ENCODE measurements around the gene TFEB.

TFEB gene

DNA sequence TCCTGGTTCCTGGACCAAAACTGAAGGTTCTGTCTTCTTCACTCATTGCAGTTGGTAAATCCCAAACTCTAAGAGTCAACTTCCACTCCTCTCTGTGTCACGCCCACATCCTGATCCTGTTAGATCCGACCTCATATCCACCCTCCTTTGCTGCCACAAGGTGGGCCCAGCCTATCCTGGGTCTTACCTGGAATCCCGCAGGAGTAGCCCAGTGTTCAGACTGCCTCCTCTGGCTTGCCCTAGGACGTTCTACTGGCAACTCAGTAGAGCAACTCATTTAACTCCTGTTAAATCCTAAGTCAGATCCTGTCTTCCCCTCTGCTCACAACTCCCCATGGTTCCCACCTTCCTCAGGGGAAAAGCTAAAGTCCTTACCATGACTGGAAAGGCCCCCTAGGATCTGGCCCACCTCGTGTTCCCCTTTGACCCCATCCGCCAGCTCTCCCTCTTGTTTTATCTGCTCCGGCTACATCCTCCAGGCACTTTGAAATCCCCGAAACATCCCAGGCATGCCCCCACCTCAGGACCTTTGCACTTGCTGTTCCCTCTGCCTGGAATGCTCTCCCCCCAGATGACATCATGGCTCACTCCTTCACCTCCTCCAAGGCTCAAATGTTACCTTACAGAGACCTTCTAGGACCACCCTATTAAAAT lies 43.9 kb downstream of the TFEB start:
- Histone ChIP-seq H3K14ac (ENCODE audit: low read length in 2 of 2) (no peak overlapping the region), H3K9me3 (ENCODE audit: control insufficient read depth, low read length) (no peaks in the 10 kb centered on the region), H3K4me2 (ENCODE audit: low read length, poor library complexity, severe bottlenecking) (no peak overlapping the region), H3K79me1 (replicated peaks; ENCODE audit: low read length, poor library complexity, severe bottlenecking) (peaks cover 45% of the 10 kb centered on the region), H2AFZ (ENCODE audit: low read depth, low read length) (no peak overlapping the region), H2BK15ac (ENCODE audit: low read depth, poor library complexity, severe bottlenecking) (no peak overlapping the region), H4K8ac (ENCODE audit: low read length) (no peak overlapping the region), H4K91ac (ENCODE audit: low read length) (no peak overlapping the region), H3K23ac (ENCODE audit: low read length in 2 of 2) (no peak overlapping the region), H3K27ac (ENCODE audit: low read length, poor library complexity, severe bottlenecking) (no peak overlapping the region), H3K4me1 (ENCODE audit: control insufficient read depth, insufficient read depth, low read depth, low read length) (peaks cover 41% of the 10 kb centered on the region), H2BK12ac (ENCODE audit: low read length in 2 of 2) (no peak overlapping the region), H2BK5ac (ENCODE audit: low read depth, low read length, poor library complexity, severe bottlenecking) (no peak overlapping the region), H3K27me3 (ENCODE audit: control insufficient read depth in 1 of 2, insufficient read depth in 1 of 2, low read length in 2 of 2) (no peaks in the 10 kb centered on the region), H3K18ac (ENCODE audit: low read depth in 1 of 2, low read length in 2 of 2) (no peak overlapping the region), H2BK120ac (ENCODE audit: low read depth, low read length) (no peak overlapping the region), H3K4ac (ENCODE audit: low read depth in 1 of 2, low read length in 2 of 2) (no peak overlapping the region), H2AK5ac (ENCODE audit: low read length, severe bottlenecking) (no peak overlapping the region), H3K4me3 (ENCODE audit: insufficient read depth in 1 of 2, low read depth in 1 of 2, low read length in 2 of 2) (no peak overlapping the region), H3K9ac (ENCODE audit: low read length) (no peak overlapping the region), H3K36me3 (ENCODE audit: control insufficient read depth in 1 of 2, insufficient read depth in 2 of 2, low read depth in 1 of 2, low read length in 2 of 2) (peaks cover 7 to 49% of the 10 kb centered on the region in 2 experiments)
- no peak for DNase-seq
- WGBS, result 73% methylated on average over 8 of the region's 8 CpGs

DNA sequence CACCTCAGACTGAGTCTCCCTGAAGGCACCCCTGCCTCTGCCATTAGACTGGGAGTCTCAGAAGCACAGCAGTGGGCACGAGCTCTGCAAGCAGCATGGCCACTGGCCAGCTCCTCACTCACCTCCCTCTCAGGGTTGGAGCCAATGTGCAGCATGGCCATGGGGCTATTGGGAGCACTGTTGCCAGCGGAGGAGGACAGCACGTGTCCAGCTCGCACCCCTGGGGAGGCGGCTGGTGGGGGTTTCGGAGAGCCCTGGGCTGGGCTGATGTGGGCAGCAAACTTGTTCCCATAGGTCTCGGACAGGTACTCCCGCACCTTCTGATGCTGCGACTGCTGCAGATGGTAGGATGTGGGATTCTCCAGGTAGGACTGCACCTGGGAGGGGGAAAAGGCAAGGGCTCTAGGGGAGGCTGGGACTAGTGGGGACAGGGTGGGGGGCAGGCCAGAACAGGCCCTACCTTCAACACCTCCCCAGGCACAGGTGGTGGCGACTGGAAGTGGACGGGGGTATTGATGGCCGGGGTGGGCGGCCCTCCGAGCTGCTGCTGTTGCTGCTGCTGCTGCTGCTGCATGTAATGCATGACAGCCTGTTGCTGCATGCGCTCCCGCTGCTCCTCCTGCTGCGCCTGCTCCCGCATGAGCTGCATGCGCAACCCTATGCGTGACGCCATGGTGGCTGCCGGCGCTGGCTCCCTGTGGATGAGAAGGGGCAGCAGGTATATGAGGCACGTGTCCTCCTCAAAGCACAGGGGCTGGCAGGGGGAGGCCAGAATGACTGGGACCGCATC lies 44.7 kb downstream of the TFEB start:
- Histone ChIP-seq H3K9me3 (ENCODE audit: control insufficient read depth, low read length) (no peaks in the 10 kb centered on the region), H3K27me3 (ENCODE audit: control insufficient read depth in 1 of 2, insufficient read depth in 1 of 2, low read length in 2 of 2) (no peaks in the 10 kb centered on the region), H3K4me1 (ENCODE audit: control insufficient read depth, insufficient read depth, low read depth, low read length) (peaks cover 39% of the 10 kb centered on the region), H2BK12ac (ENCODE audit: low read length in 2 of 2) (no peak overlapping the region), H3K14ac (ENCODE audit: low read length in 2 of 2) (no peak overlapping the region), H3K4ac (ENCODE audit: low read depth in 1 of 2, low read length in 2 of 2) (no peak overlapping the region), H3K9ac (ENCODE audit: low read length) (no peak overlapping the region), H4K91ac (ENCODE audit: low read length) (peak overlapping the region; percentile 18), H2BK15ac (ENCODE audit: low read depth, poor library complexity, severe bottlenecking) (no peak overlapping the region), H3K23ac (ENCODE audit: low read length in 2 of 2) (no peak overlapping the region), H3K27ac (ENCODE audit: low read length, poor library complexity, severe bottlenecking) (no peak overlapping the region), H2AFZ (ENCODE audit: low read depth, low read length) (no peak overlapping the region), H4K8ac (ENCODE audit: low read length) (no peak overlapping the region), H3K79me1 (replicated peaks; ENCODE audit: low read length, poor library complexity, severe bottlenecking) (peaks cover 42% of the 10 kb centered on the region), H3K4me2 (ENCODE audit: low read length, poor library complexity, severe bottlenecking) (no peak overlapping the region), H2BK5ac (ENCODE audit: low read depth, low read length, poor library complexity, severe bottlenecking) (no peak overlapping the region), H3K4me3 (ENCODE audit: insufficient read depth in 1 of 2, low read depth in 1 of 2, low read length in 2 of 2) (no peak overlapping the region), H2AK5ac (ENCODE audit: low read length, severe bottlenecking) (no peak overlapping the region), H3K18ac (ENCODE audit: low read depth in 1 of 2, low read length in 2 of 2) (no peak overlapping the region), H2BK120ac (ENCODE audit: low read depth, low read length) (no peak overlapping the region), H3K36me3 (ENCODE audit: control insufficient read depth in 1 of 2, insufficient read depth in 2 of 2, low read depth in 1 of 2, low read length in 2 of 2) (peaks cover 11 to 57% of the 10 kb centered on the region in 2 experiments)
- 92% methylated on average over 23 of the region's 25 CpGs for WGBS
- no peak for DNase-seq

DNA sequence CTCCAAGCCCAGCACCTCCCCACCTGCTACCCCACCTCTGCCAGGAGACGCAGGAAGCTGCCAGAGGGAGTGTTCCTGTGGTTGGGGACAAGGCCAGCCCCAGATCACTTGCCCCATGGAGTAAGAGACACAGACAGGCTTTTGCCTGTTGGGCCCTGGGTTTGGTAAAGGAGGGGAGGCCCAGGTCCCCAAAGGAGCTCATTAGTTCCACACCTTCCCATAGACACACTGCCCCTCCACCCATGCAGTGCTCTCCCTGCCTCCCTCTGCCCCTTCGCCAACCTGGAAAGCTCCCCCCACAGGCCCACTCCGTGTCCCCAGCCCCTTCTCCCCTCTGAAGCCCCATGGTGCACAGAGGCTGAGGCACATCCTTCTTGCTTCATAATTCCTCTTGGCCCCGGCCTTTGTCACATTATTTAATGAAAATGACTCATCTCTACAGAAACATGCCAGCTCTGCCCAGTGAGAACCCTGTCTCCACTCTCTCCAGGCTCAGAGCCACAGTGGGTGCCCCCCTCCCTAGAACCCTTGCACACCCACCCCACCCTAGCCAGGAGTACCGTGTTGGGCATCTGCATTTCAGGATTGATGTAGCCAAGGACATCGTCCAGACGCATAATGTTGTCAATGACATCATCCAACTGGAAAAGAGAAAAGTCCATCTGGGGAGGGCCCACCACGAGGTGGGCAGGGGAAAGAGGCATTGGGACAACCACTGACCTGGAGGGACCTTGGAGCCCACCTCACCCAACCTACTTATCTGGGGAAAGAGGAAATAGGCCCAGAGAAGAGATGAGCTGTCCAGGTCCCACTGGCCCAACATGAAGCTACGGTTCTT lies 46.0 kb downstream of the TFEB start:
- no peak overlapping the region for H2BK15ac ChIP-seq (ENCODE audit: low read depth, poor library complexity, severe bottlenecking)
- no peak overlapping the region for H2BK5ac ChIP-seq (ENCODE audit: low read depth, low read length, poor library complexity, severe bottlenecking)
- H3K4me3 ChIP-seq (ENCODE audit: insufficient read depth in 1 of 2, low read depth in 1 of 2, low read length in 2 of 2), result no peak overlapping the region
- peaks cover 37% of the 10 kb centered on the region for H3K79me1 ChIP-seq (replicated peaks; ENCODE audit: low read length, poor library complexity, severe bottlenecking)
- no peak overlapping the region for H2BK120ac ChIP-seq (ENCODE audit: low read depth, low read length)
- H3K4me1 ChIP-seq (ENCODE audit: control insufficient read depth, insufficient read depth, low read depth, low read length), result peaks cover 36% of the 10 kb centered on the region
- no peak overlapping the region for H3K18ac ChIP-seq (ENCODE audit: low read depth in 1 of 2, low read length in 2 of 2)
- H3K14ac ChIP-seq (ENCODE audit: low read length in 2 of 2), result no peak overlapping the region
- no peaks in the 10 kb centered on the region for H3K27me3 ChIP-seq (ENCODE audit: control insufficient read depth in 1 of 2, insufficient read depth in 1 of 2, low read length in 2 of 2)
- no peak overlapping the region for H3K23ac ChIP-seq (ENCODE audit: low read length in 2 of 2)
- no peak overlapping the region for H3K9ac ChIP-seq (ENCODE audit: low read length)
- no peak overlapping the region for H4K91ac ChIP-seq (ENCODE audit: low read length)
- no peak overlapping the region for H2BK12ac ChIP-seq (ENCODE audit: low read length in 2 of 2)
- DNase-seq, result peak; percentile 38
- no peak overlapping the region for H2AFZ ChIP-seq (ENCODE audit: low read depth, low read length)
- H3K9me3 ChIP-seq (ENCODE audit: control insufficient read depth, low read length), result no peaks in the 10 kb centered on the region
- no peak overlapping the region for H2AK5ac ChIP-seq (ENCODE audit: low read length, severe bottlenecking)
- H3K4ac ChIP-seq (ENCODE audit: low read depth in 1 of 2, low read length in 2 of 2), result no peak overlapping the region
- no peak overlapping the region for H3K4me2 ChIP-seq (ENCODE audit: low read length, poor library complexity, severe bottlenecking)
- peaks cover 16 to 68% of the 10 kb centered on the region in 2 experiments for H3K36me3 ChIP-seq (ENCODE audit: control insufficient read depth in 1 of 2, insufficient read depth in 2 of 2, low read depth in 1 of 2, low read length in 2 of 2)
- WGBS, result 79% methylated on average over 8 of the region's 9 CpGs
- H4K8ac ChIP-seq (ENCODE audit: low read length), result no peak overlapping the region
- no peak overlapping the region for H3K27ac ChIP-seq (ENCODE audit: low read length, poor library complexity, severe bottlenecking)

All from mesenchymal stem cell (in vitro differentiated cells and primary cell).